BJ (cell line): Measurements from ENCODE around the gene WDR93. TPM values are rescaled to one million over a fixed set of nuclear protein-coding genes. Genes with fewer than 3 reads are reported as not detected.
A peak's percentile ranks its signal among the peaks of the same experiment; 100 is the strongest.

Experiments
- CTCF ChIA-PET: fragments of 350-600 bp; formaldehyde crosslinking; extraction: SDS; loops from one replicate; lab custom pipeline; 2021; ENCODE audit warnings: antibody characterized with exemption, inconsistent platforms; lab: Yijun Ruan, JAX
- POLR2A ChIA-PET: fragments of 300-600 bp; sonication (Branson Sonifier 250); formaldehyde crosslinking; extraction: SDS; loops from one replicate; lab custom pipeline; 2021; ENCODE audit warnings: antibody characterized with exemption; lab: Charles Lee
- DNase-seq: peaks from one replicate; pipeline ENCODE4 v3.0.0-alpha.2; 2011; ENCODE audit warnings: low read depth
- H3K27me3 ChIP-seq: 2 replicates; pipeline ENCODE4 v1.6.0; 2011; ENCODE audit warnings: low read length; ENCODE audit not compliant: control insufficient read depth, insufficient read depth
- H3K36me3 ChIP-seq: 2 replicates; pipeline ENCODE4 v1.5.1; 2011; ENCODE audit warnings: low read length; ENCODE audit not compliant: control insufficient read depth, insufficient read depth
- H3K4me3 ChIP-seq: 2 replicates; pipeline ENCODE4 v1.5.1; 2011; ENCODE audit warnings: low read depth, mild to moderate bottlenecking, control low read depth, low read length
- CTCF ChIP-seq: IDR thresholded peaks from 2 replicates; pipeline ENCODE4 v1.5.1; 2011; ENCODE audit warnings: low read depth, mild to moderate bottlenecking, control low read depth, inconsistent platforms, low read length, moderate library complexity; ENCODE audit not compliant: insufficient read depth
- polyA plus RNA-seq: library from polyadenylated mRNA; depleted of rRNA; stranded (reverse); fragments of >200 nt; gene quantifications from 2 replicates; pipeline ENCODE4 v1.2.3, GENCODE V29; 2011

WDR93 gene
- polyA plus RNA-seq, 1 experiment: 0.15 TPM

GRCh38 chr15:89654847-89655805 lies 35.5 kb upstream of the WDR93 start, which contains the start of gene KIF7:
Gene KIF7 (minus strand): TSS chr15:89655467. CDS start chr15:89652930, 2,537 bp downstream.
- DNase-seq: no peak
- no peaks in the 10 kb centered on the region for H3K27me3 ChIP-seq
- peaks cover 4% of the 10 kb centered on the region for H3K36me3 ChIP-seq
- peak within 1 kb of the TSS; percentile 61 for H3K4me3 ChIP-seq
- TF ChIP-seq CTCF: no peak
- CTCF ChIA-PET: interaction anchor here (0.8 to 1.2 kb wide), 3 partner anchors 11 to 137 kb away, joined by 3 to 4 read pairs (median 3); partner anchors contain the start of gene MESP1
- POLR2A ChIA-PET: no interaction called here

- DNase-seq: no peak
- no peak overlapping the region for H3K4me3 ChIP-seq
- TF ChIP-seq CTCF: no peak
- peaks cover 4% of the 10 kb centered on the region for H3K36me3 ChIP-seq
- ChIA-PET CTCF (interaction anchor here (1.6 kb wide), 1 partner anchor 9 kb away, joined by 3 read pairs; no protein-coding TSS in a partner anchor), POLR2A (no interaction called here)
- H3K27me3 ChIP-seq: no peaks in the 10 kb centered on the region
Observed at GRCh38 chr15:89656116-89656815, 34.3 kb upstream of the WDR93 start.

- ChIA-PET CTCF (interaction anchor here (1.2 to 3.0 kb wide), 3 partner anchors 8 to 16 kb away, joined by 3 to 12 read pairs (median 5); no protein-coding TSS in a partner anchor), POLR2A (no interaction called here)
Observed at GRCh38 chr15:89657686-89658200, 32.9 kb upstream of the WDR93 start.

GRCh38 chr15:89659295-89659694 lies 31.3 kb upstream of the WDR93 start:
- Histone ChIP-seq H3K27me3 (no peaks in the 10 kb centered on the region), H3K36me3 (no peaks in the 10 kb centered on the region), H3K4me3 (no peak overlapping the region)
- no peak for TF ChIP-seq CTCF
- CTCF ChIA-PET: interaction anchor here (3.0 kb wide), 1 partner anchor 13 kb away, joined by 12 read pairs; no protein-coding TSS in a partner anchor
- no peak for DNase-seq
- POLR2A ChIA-PET: no interaction called here

More at GRCh38 chr15:89657686-89658200, 32.9 kb upstream of the WDR93 start:
- Histone ChIP-seq H3K36me3 (no peaks in the 10 kb centered on the region), H3K27me3 (no peaks in the 10 kb centered on the region), H3K4me3 (no peak overlapping the region)
- TF ChIP-seq CTCF: no peak
- DNase-seq: no peak
